GM13977 (cell line): ENCODE data around the gene LTC4S.

Source experiments
- DNase-seq: peaks from one replicate; pipeline ENCODE4 v3.0.0; 2012; ENCODE audit warnings: low spot score
- in situ Hi-C: fragments of 300-500 bp; cut with MboI; formaldehyde crosslinking; loops from one replicate; pipeline ENCODE4 v1.12.0; 2022; ENCODE audit warnings: low sequenced_read_pairs, low pct_unique_long_range_greater_than_20kb, mixed read lengths, inconsistent platforms; ENCODE audit not compliant: unreplicated experiment
- TF ChIP-seq, protein P1 (sequence below): IDR thresholded peaks from 2 replicates; pipeline ENCODE4 v1.5.1; 2012; ENCODE audit warnings: mild to moderate bottlenecking, control low read depth; ENCODE audit not compliant: insufficient read depth; ENCODE audit errors: extremely low read depth, missing control alignments

Gene LTC4S

DNA sequence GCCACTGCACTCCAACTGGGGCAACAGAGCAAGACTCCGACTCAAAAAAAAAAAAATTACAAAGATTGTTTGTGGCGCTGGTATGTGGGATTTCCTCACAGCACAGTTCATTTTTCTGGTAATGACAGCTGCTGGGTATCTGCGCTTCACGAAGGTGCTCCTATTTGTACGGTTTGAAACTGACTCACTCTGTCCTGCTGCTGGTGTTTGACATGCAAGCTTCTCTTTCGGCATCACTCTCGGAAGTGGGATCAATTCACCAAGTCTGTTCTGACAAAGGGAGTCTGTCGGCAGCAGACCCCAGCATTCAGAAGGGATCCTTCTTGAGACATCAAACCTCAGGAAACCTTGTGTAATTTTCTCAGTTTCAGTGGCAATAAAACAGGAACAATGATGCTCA is 34.8 kb upstream of the LTC4S start:
- in situ Hi-C loops: no loop called here
- DNase-seq: no peak
- TF ChIP-seq, protein P1, sequence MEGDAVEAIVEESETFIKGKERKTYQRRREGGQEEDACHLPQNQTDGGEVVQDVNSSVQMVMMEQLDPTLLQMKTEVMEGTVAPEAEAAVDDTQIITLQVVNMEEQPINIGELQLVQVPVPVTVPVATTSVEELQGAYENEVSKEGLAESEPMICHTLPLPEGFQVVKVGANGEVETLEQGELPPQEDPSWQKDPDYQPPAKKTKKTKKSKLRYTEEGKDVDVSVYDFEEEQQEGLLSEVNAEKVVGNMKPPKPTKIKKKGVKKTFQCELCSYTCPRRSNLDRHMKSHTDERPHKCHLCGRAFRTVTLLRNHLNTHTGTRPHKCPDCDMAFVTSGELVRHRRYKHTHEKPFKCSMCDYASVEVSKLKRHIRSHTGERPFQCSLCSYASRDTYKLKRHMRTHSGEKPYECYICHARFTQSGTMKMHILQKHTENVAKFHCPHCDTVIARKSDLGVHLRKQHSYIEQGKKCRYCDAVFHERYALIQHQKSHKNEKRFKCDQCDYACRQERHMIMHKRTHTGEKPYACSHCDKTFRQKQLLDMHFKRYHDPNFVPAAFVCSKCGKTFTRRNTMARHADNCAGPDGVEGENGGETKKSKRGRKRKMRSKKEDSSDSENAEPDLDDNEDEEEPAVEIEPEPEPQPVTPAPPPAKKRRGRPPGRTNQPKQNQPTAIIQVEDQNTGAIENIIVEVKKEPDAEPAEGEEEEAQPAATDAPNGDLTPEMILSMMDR: no peak

- DNase-seq: peak; percentile 65
- TF ChIP-seq, protein P1: no peak
- in situ Hi-C loops: no loop called here
Measured at GRCh38 chr5:179759581-179760551, 33.9 kb upstream of the LTC4S start.

- TF ChIP-seq, protein P1: no peak
- in situ Hi-C loops: no loop called here
- DNase-seq: peak; percentile 45
Measured at GRCh38 chr5:179762079-179762780, 31.6 kb upstream of the LTC4S start.

DNA sequence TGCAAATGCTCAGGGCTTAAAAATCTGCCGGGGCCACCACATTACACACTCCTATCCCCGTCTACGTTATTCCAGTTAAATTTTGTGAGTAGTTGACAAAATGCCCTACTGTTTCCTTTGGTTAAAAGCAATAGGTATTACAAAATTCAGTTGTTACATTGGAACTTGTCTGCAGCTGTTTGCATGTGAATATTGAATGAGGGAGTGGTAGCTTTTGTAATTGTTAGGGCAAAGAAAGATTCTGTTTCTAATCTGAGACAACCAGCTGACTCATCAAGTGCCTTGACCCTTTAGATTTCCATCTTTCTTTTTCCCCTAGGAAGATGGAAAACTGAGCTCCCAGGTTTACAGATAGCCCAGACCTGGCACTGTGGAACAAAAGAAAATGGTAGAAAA is 31.0 kb upstream of the LTC4S start:
- TF ChIP-seq, protein P1: no peak
- no peak for DNase-seq
- in situ Hi-C loops: no loop called here

- TF ChIP-seq, protein P1: peak; percentile 88
- DNase-seq: peak; percentile 73
- in situ Hi-C loops: no loop called here
Measured at GRCh38 chr5:179763215-179763945, 30.4 kb upstream of the LTC4S start.

DNA sequence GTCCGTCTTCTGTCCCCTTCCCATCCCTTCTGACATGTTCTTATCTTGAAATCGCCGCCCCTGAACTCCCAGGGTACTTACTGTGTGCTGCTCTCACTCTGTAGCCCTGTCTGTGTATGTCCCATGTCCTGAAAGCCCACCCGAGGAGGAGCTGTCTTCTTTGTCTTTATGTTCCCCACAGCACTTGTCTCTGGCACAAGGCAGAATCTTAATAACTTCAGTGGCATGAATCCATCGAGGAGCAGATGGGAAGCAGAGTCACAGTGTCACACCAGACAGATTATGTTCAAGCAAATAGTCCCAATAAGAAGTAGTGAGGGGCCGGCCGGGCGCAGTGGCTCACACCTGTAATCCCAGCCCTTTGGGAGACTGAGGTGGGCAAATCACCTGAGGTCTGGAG is 29.7 kb upstream of the LTC4S start:
- in situ Hi-C loops: no loop called here
- TF ChIP-seq, protein P1: no peak
- no peak for DNase-seq
